Measurements from ENCODE around the gene DBN1. TPM values are rescaled to one million over a fixed set of nuclear protein-coding genes. Genes with fewer than 3 reads are reported as not detected.

Gene DBN1
- total RNA-seq, 1 experiment from 2014 or later, result 144 TPM

GRCh38 chr5:177452688-177453638, 20.5 kb downstream of the DBN1 start:
- peaks cover 7% of the 10 kb centered on the region; the same call in 1 of the 2 replicates for H3K4me1 ChIP-seq
- H3K9me3 Mint-ChIP-seq (ENCODE audit: unreplicated experiment), result no peaks in the 10 kb centered on the region
- TF ChIP-seq CTCF (IDR thresholded peaks at IDR 0.05; ENCODE audit: insufficient read depth in 1 of 2, low read depth in 1 of 2, low read length in 1 of 2, severe bottlenecking in 1 of 2, unreplicated experiment in 1 of 2), result no peak
- ChIA-PET POLR2A (interaction anchor here (0.8 kb wide), 1 partner anchor 10 kb away, joined by 3 read pairs; no protein-coding TSS in a partner anchor), CTCF (interaction anchor here (0.6 to 6.5 kb wide), 6 partner anchors 28 to 143 kb away, joined by 3 to 110 read pairs (median 8); partner anchors contain the start of gene PDLIM7)
- peak overlapping the region; percentile 61 for H3K27ac Mint-ChIP-seq (ENCODE audit: unreplicated experiment)
- no peaks in the 10 kb centered on the region for H3K27me3 ChIP-seq (replicated peaks; ENCODE audit: control insufficient read depth, insufficient read depth, low read length)
- H3K4me3 Mint-ChIP-seq (ENCODE audit: unreplicated experiment), result peak overlapping the region; percentile 77
- no peaks in the 10 kb centered on the region for H3K27me3 Mint-ChIP-seq (ENCODE audit: insufficient read depth, unreplicated experiment)
- TSS peak; percentile 11 for BruUV-seq (replicated peaks)
- no peaks in the 10 kb centered on the region; the same call in 1 of the 2 replicates for H3K36me3 ChIP-seq (ENCODE audit: control insufficient read depth, insufficient read depth, low read length)
- no peaks in the 10 kb centered on the region for H3K9me3 ChIP-seq
- H3K4me1 Mint-ChIP-seq (ENCODE audit: low read depth, unreplicated experiment), result peaks cover 7% of the 10 kb centered on the region
- no peak overlapping the region for H3K4me3 ChIP-seq (ENCODE audit: low read depth, low read length)
- intact Hi-C loops (cut with micrococcal nuclease; ENCODE audit: unreplicated experiment), result no loop called here
- DNase-seq, result no peak
- H3K36me3 Mint-ChIP-seq (ENCODE audit: insufficient read depth, unreplicated experiment), result peaks cover 58% of the 10 kb centered on the region

- Histone ChIP-seq H3K9me3 (no peaks in the 10 kb centered on the region), H3K27me3 (replicated peaks; ENCODE audit: control insufficient read depth, insufficient read depth, low read length) (no peaks in the 10 kb centered on the region), H3K4me3 (ENCODE audit: low read depth, low read length) (no peak overlapping the region), H3K36me3 (ENCODE audit: control insufficient read depth, insufficient read depth, low read length) (no peaks in the 10 kb centered on the region; the same call in 1 of the 2 replicates), H3K4me1 (peaks cover 12% of the 10 kb centered on the region)
- no peak overlapping the region for H3K4me3 Mint-ChIP-seq (ENCODE audit: unreplicated experiment)
- peaks cover 52% of the 10 kb centered on the region for H3K36me3 Mint-ChIP-seq (ENCODE audit: insufficient read depth, unreplicated experiment)
- peaks cover 2% of the 10 kb centered on the region for H3K27me3 Mint-ChIP-seq (ENCODE audit: insufficient read depth, unreplicated experiment)
- DNase-seq, result no peak
- TF ChIP-seq CTCF (IDR thresholded peaks at IDR 0.05; ENCODE audit: insufficient read depth in 1 of 2, low read depth in 1 of 2, low read length in 1 of 2, severe bottlenecking in 1 of 2, unreplicated experiment in 1 of 2), result no peak
- ChIA-PET CTCF (interaction anchor here (1.1 to 6.5 kb wide), 2 partner anchors 47 to 60 kb away, joined by 3 to 110 read pairs; no protein-coding TSS in a partner anchor), POLR2A (no interaction called here)
- no TSS peak for BruUV-seq (replicated peaks)
- H3K27ac Mint-ChIP-seq (ENCODE audit: unreplicated experiment), result no peak overlapping the region
- H3K4me1 Mint-ChIP-seq (ENCODE audit: low read depth, unreplicated experiment), result peaks cover 7% of the 10 kb centered on the region
- intact Hi-C loops (cut with micrococcal nuclease; ENCODE audit: unreplicated experiment), result no loop called here
- H3K9me3 Mint-ChIP-seq (ENCODE audit: unreplicated experiment), result no peaks in the 10 kb centered on the region
Measured at GRCh38 chr5:177450667-177451424, 22.6 kb downstream of the DBN1 start.

Measured in Caco-2 (cell line).